Stimulated activated CD4-positive, alpha-beta T cell treated with anti-CD3 and anti-CD28 coated beads, Interleukin-1b, Interleukin-23, amount 100 ng/mL, for 24 hours (primary cell): ENCODE data around the gene PTPRZ1.

Source experiments
- DNase-seq, 4 experiments: peaks; one replicate each; pipeline ENCODE4 v3.0.0-alpha.2; 2020; ENCODE audit warnings: low read depth in 4 of 4, low spot score in 1 of 4

The PTPRZ1 gene

GRCh38 chr7:121872831-121873288, at the start of gene PTPRZ1:
Gene PTPRZ1 (plus strand): TSS chr7:121873161. CDS start chr7:121873500, 339 bp downstream.
- no peak for DNase-seq

GRCh38 chr7:121824276-121824675, 48.7 kb upstream of the PTPRZ1 start:
- no peak for DNase-seq

GRCh38 chr7:121831351-121831750, 41.6 kb upstream of the PTPRZ1 start:
- no peak for DNase-seq

- DNase-seq: no peak
These were observed 41.2 kb upstream of the PTPRZ1 start for GRCh38 chr7:121831801-121832200.

- no peak for DNase-seq
These were observed 40.6 kb upstream of the PTPRZ1 start for GRCh38 chr7:121832347-121832746.

- no peak for DNase-seq
These were observed 39.0 kb upstream of the PTPRZ1 start for GRCh38 chr7:121833991-121834390.

GRCh38 chr7:121837462-121837861, 35.5 kb upstream of the PTPRZ1 start:
- no peak for DNase-seq

- no peak for DNase-seq
These were observed 25.9 kb upstream of the PTPRZ1 start for GRCh38 chr7:121847041-121847440.

GRCh38 chr7:121853307-121853706, 19.7 kb upstream of the PTPRZ1 start:
- no peak for DNase-seq

GRCh38 chr7:121860953-121861352, 12.0 kb upstream of the PTPRZ1 start:
- DNase-seq: no peak

GRCh38 chr7:121862591-121862990, 10.4 kb upstream of the PTPRZ1 start:
- DNase-seq: no peak

GRCh38 chr7:121871188-121871587, 1.8 kb upstream of the PTPRZ1 start:
- DNase-seq: no peak

- no peak for DNase-seq
These were observed 581 bp downstream of the PTPRZ1 start for GRCh38 chr7:121873289-121874194.

GRCh38 chr7:121874298-121874697, 1.3 kb downstream of the PTPRZ1 start:
- DNase-seq: no peak

GRCh38 chr7:121875203-121875602, 2.2 kb downstream of the PTPRZ1 start:
- no peak for DNase-seq

- DNase-seq: no peak
These were observed 3.9 kb downstream of the PTPRZ1 start for GRCh38 chr7:121876656-121877500.

GRCh38 chr7:121878918-121879464, 6.0 kb downstream of the PTPRZ1 start:
- no peak for DNase-seq

- no peak for DNase-seq
These were observed 6.6 kb downstream of the PTPRZ1 start for GRCh38 chr7:121879544-121879943.

GRCh38 chr7:121882731-121883130, 9.8 kb downstream of the PTPRZ1 start:
- DNase-seq: no peak

GRCh38 chr7:121885166-121885920, 12.4 kb downstream of the PTPRZ1 start:
- DNase-seq: no peak

- no peak for DNase-seq
These were observed 14.7 kb downstream of the PTPRZ1 start for GRCh38 chr7:121887634-121888033.
